B cell (primary cell): Measurements from ENCODE around the gene CHCHD6. TPM values are rescaled to one million over a fixed set of nuclear protein-coding genes. Genes with fewer than 3 reads are reported as not detected.

Experiments used
- ATAC-seq: fragments of 200-7000 bp; cut with Tn5 transposase; one replicate; pipeline ENCODE4 v1.10.0; 2021; ENCODE audit warnings: low read depth, mild to moderate bottlenecking, moderate number of reproducible peaks, moderate library complexity
- CTCF ChIA-PET: fragments of 350-600 bp; sonication (Branson Sonifier 250); formaldehyde crosslinking; loops from one replicate; lab custom pipeline; 2021; ENCODE audit warnings: antibody characterized with exemption, inconsistent platforms; lab: Charles Lee
- POLR2A ChIA-PET: fragments of 350-600 bp; sonication (Branson Sonifier 250); formaldehyde crosslinking; loops from one replicate; lab custom pipeline; 2021; ENCODE audit warnings: antibody characterized with exemption; lab: Charles Lee
- DNase-seq: peaks from one replicate; pipeline ENCODE4 v3.0.0; 2013
- H2AFZ ChIP-seq: 2 replicates; pipeline ENCODE4 v1.6.1; 2012; ENCODE audit warnings: mild to moderate bottlenecking, low read depth, low read length; ENCODE audit not compliant: insufficient read depth, poor library complexity, severe bottlenecking
- H3K27ac ChIP-seq, 2 donors: 1 replicate in 1 of 2; 2 replicates in 1 of 2; pipeline ENCODE4 v1.5.1; 2012 to 2013; ENCODE audit warnings: low read length in 2 of 2, mild to moderate bottlenecking in 2 of 2, moderate library complexity in 1 of 2
- H3K27me3 ChIP-seq, 4 experiments: fragments of 200-600 bp in 1 of 4; sonication (generic) in 1 of 4; replicated peaks in 1 of 4; 1 replicate in 2 of 4; 2 replicates in 2 of 4; pipeline versions ENCODE4 v1.6.1 to v1.7.0; 2013 to 2016; ENCODE audit warnings: low read length in 3 of 4, mild to moderate bottlenecking in 2 of 4, mixed read lengths in 1 of 4, moderate library complexity in 1 of 4; ENCODE audit not compliant: insufficient read depth in 4 of 4, control insufficient read depth in 3 of 4; ENCODE audit errors: control extremely low read depth in 1 of 4
- H3K36me3 ChIP-seq, 2 experiments: replicated peaks in 1 of 2; 1 replicate in 1 of 2; 2 replicates in 1 of 2; pipeline versions ENCODE4 v1.6.1 to v1.7.1; 2013; ENCODE audit warnings: low read length in 1 of 2; ENCODE audit not compliant: insufficient read depth in 2 of 2, control insufficient read depth in 1 of 2; ENCODE audit errors: control extremely low read depth in 1 of 2, extremely low read depth in 1 of 2
- H3K4me1 ChIP-seq, 2 donors: fragments of 200-600 bp in 1 of 2; sonication (generic) in 1 of 2; 1 replicate in 1 of 2; 2 replicates in 1 of 2; pipeline versions ENCODE4 v1.5.1 to v1.6.1; 2013 to 2017; ENCODE audit warnings: low read length in 2 of 2; ENCODE audit not compliant: control insufficient read depth in 2 of 2, insufficient read depth in 2 of 2
- H3K4me2 ChIP-seq: replicated peaks from 2 replicates; pipeline ENCODE3; 2012; ENCODE audit warnings: mild to moderate bottlenecking, low read depth, low read length; ENCODE audit not compliant: poor library complexity, severe bottlenecking
- H3K4me3 ChIP-seq, 5 experiments: fragments of 200-600 bp in 1 of 5; sonication (generic) in 1 of 5; 1 replicate in 3 of 5; 2 replicates in 2 of 5; pipeline versions ENCODE4 v1.5.1 to v1.7.0; 2011 to 2016; ENCODE audit warnings: low read length in 4 of 5, mild to moderate bottlenecking in 4 of 5, low read depth in 2 of 5, control low read depth in 1 of 5, moderate library complexity in 1 of 5; ENCODE audit not compliant: insufficient read depth in 1 of 5; ENCODE audit errors: control extremely low read depth in 1 of 5, extremely low read depth in 1 of 5
- H3K79me2 ChIP-seq: fragments of 200-600 bp; sonication (generic); one replicate; pipeline ENCODE4 v1.6.0; 2016; ENCODE audit warnings: low read length; ENCODE audit not compliant: control insufficient read depth, insufficient read depth
- H3K9ac ChIP-seq: fragments of 200-600 bp; sonication (generic); 2 replicates; pipeline ENCODE4 v1.6.1; 2017; ENCODE audit warnings: mild to moderate bottlenecking, low read length, moderate library complexity
- H3K9me3 ChIP-seq, 3 donors: one replicate each; pipeline versions ENCODE4 v1.6.1 to v1.7.1; 2013; ENCODE audit warnings: low read length in 2 of 3; ENCODE audit not compliant: control insufficient read depth in 2 of 3, insufficient read depth in 1 of 3; ENCODE audit errors: control extremely low read depth in 1 of 3
- H4K20me1 ChIP-seq: 2 replicates; pipeline ENCODE4 v1.6.0; 2012; ENCODE audit warnings: mild to moderate bottlenecking, low read length; ENCODE audit not compliant: insufficient read depth, control insufficient read depth, poor library complexity, severe bottlenecking
- H3K27ac Mint-ChIP-seq: one replicate; pipeline ENCODE4 v1.8.0; 2021; ENCODE audit warnings: mixed read lengths
- H3K27me3 Mint-ChIP-seq: one replicate; pipeline ENCODE4 v1.8.0; 2021; ENCODE audit warnings: mixed read lengths
- H3K4me1 Mint-ChIP-seq: one replicate; pipeline ENCODE4 v1.8.0; 2021; ENCODE audit warnings: mixed read lengths
- H3K4me3 Mint-ChIP-seq: one replicate; pipeline ENCODE4 v1.8.0; 2021; ENCODE audit warnings: mixed read lengths
- H3K9me3 Mint-ChIP-seq: one replicate; pipeline ENCODE4 v1.8.0; 2022; ENCODE audit warnings: mixed read lengths; ENCODE audit not compliant: insufficient read depth
- EZH2 ChIP-seq: IDR thresholded peaks from 2 replicates; pipeline ENCODE4 v1.6.1; 2012; ENCODE audit warnings: borderline replicate concordance, low read depth, mild to moderate bottlenecking, moderate library complexity, low read length; ENCODE audit not compliant: insufficient read depth, poor library complexity, severe bottlenecking
- WGBS: methylation state at CpG from one replicate; pipeline ENCODE4 v1.1.5; 2013; ENCODE audit warnings: missing lambda C conversion rate; ENCODE audit not compliant: insufficient coverage; 5-methylcytosine and 5-hydroxymethylcytosine counted together
- intact Hi-C: fragments of 100-400 bp; cut with micrococcal nuclease; formaldehyde crosslinking; loops from one replicate; pipeline ENCODE4 v1.10.0; 2022
- polyA plus RNA-seq: library from polyadenylated mRNA; depleted of rRNA; stranded (reverse); fragments of >200 nt; gene quantifications from 2 replicates; pipeline ENCODE4 v1.2.3, GENCODE V29; 2012
- total RNA-seq, 2 donors: library from RNA; stranded (reverse); fragments of 120-200 nt in 1 of 2; gene quantifications; 1 replicate in 1 of 2; 2 replicates in 1 of 2; pipeline versions ENCODE4 v1.2.3 to v1.2.4, GENCODE V29; 2013 to 2022
- TF ChIP-seq, protein P1 (sequence below): fragments of 200-600 bp; IDR thresholded peaks from one replicate; pipeline ENCODE4 v1.8.0; 2022; ENCODE audit warnings: antibody characterized with exemption, mild to moderate bottlenecking

CHCHD6 gene
- total and polyA plus RNA-seq, 2 donors (not counting 1 experiment from before 2014, with no cell fraction given), result 8.0 to 13.5 TPM

DNA sequence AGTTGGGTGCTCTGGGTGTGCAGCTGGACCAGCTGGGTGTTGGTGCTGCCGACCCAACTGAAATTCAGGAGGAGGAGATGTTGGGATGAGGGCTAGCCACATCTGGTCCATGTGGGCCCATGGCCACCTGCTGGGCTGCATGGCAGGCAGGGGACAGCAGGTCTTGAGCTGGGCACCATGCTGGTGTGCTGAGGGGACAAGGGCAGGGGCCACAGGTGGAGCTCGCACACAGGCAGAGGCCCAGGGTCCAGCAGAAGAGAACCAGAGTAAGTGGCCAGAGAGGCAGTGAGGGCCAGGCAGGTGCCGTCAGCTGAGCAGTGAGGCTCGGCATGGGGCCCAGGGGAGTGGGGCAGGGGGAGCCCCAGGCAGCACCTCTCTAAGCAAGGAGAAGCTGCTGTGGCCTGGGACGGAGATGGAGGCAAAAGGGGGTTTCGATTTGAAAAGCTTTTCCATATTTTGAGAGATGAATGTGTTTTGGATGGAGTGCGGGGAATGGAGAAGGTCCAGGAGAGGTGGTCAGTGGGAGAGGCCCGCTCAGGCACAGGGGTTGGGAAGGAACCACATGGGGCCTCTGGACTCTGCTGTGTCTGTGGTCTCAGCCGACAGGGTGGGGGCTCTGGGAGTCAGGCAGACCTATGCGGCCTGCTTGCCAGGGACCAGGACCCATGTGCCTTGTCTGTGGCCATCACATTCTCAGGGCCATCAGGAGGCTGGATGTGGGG, 248.4 kb downstream of the CHCHD6 start:
- H3K9me3 Mint-ChIP-seq, result no peaks in the 10 kb centered on the region
- no peaks in the 10 kb centered on the region for H3K27me3 Mint-ChIP-seq
- no peak overlapping the region for H3K4me3 ChIP-seq
- H2AFZ ChIP-seq, result no peak overlapping the region
- H3K9me3 ChIP-seq, result peaks cover 0 to 3% (median 0%) of the 10 kb centered on the region in 3 donors
- no peak for DNase-seq
- intact Hi-C loops, result no loop called here
- POLR2A ChIA-PET, result interaction anchor here (0.9 kb wide), 1 partner anchor 9 kb away, joined by 3 read pairs; no protein-coding TSS in a partner anchor
- no peaks in the 10 kb centered on the region for H4K20me1 ChIP-seq
- CTCF ChIA-PET, result no interaction called here
- no peak overlapping the region for H3K27ac Mint-ChIP-seq
- no peak overlapping the region for H3K9ac ChIP-seq
- TF ChIP-seq, protein P1, sequence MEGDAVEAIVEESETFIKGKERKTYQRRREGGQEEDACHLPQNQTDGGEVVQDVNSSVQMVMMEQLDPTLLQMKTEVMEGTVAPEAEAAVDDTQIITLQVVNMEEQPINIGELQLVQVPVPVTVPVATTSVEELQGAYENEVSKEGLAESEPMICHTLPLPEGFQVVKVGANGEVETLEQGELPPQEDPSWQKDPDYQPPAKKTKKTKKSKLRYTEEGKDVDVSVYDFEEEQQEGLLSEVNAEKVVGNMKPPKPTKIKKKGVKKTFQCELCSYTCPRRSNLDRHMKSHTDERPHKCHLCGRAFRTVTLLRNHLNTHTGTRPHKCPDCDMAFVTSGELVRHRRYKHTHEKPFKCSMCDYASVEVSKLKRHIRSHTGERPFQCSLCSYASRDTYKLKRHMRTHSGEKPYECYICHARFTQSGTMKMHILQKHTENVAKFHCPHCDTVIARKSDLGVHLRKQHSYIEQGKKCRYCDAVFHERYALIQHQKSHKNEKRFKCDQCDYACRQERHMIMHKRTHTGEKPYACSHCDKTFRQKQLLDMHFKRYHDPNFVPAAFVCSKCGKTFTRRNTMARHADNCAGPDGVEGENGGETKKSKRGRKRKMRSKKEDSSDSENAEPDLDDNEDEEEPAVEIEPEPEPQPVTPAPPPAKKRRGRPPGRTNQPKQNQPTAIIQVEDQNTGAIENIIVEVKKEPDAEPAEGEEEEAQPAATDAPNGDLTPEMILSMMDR, result no peak
- no peak for TF ChIP-seq EZH2
- peaks cover 45% of the 10 kb centered on the region for H3K4me1 Mint-ChIP-seq
- no peak for ATAC-seq
- peaks cover 13 to 33% of the 10 kb centered on the region in 2 donors for H3K4me1 ChIP-seq
- H3K36me3 ChIP-seq, result no peaks in the 10 kb centered on the region
- H3K4me2 ChIP-seq, result no peak overlapping the region
- no peak overlapping the region for H3K27ac ChIP-seq
- H3K4me3 Mint-ChIP-seq, result no peak overlapping the region
- WGBS, result 77% methylated on average over 9 of the region's 10 CpGs
- no peaks in the 10 kb centered on the region for H3K79me2 ChIP-seq
- H3K27me3 ChIP-seq, result no peaks in the 10 kb centered on the region
